CD4-positive, alpha-beta T cell treated with Interleukin-21 for 1 hour (primary cell): ENCODE results near the gene CTSK.
"Not testable (repeated sequence)": the region's sequence is repeated elsewhere in the genome, so short reads cannot be mapped to it uniquely, and the experiment has no call there.

Source experiments
- DNase-seq: peaks from one replicate; pipeline ENCODE4 v3.0.0-alpha.2; 2020

The CTSK gene

GRCh38 chr1:150808121-150808520 is at the start of gene CTSK:
Gene CTSK, minus strand, starts transcription at chr1:150808260. Its CDS starts 1,455 bp downstream, at chr1:150806805.
- DNase-seq = no peak

GRCh38 chr1:150852734-150853133 is 44.7 kb upstream of the CTSK start:
- DNase-seq = not testable (repeated sequence)

- DNase-seq = not testable (repeated sequence)
These were observed 42.8 kb upstream of the CTSK start for GRCh38 chr1:150850801-150851362.

- no peak for DNase-seq
These were observed 38.5 kb upstream of the CTSK start for GRCh38 chr1:150846473-150847146.

- DNase-seq = no peak
These were observed 35.4 kb upstream of the CTSK start for GRCh38 chr1:150843474-150843873.

- DNase-seq = no peak
These were observed 34.9 kb upstream of the CTSK start for GRCh38 chr1:150842964-150843363.

- DNase-seq = no peak
These were observed 34.3 kb upstream of the CTSK start for GRCh38 chr1:150842343-150842742.

GRCh38 chr1:150841626-150842025 is 33.6 kb upstream of the CTSK start:
- peak; percentile 39 for DNase-seq

GRCh38 chr1:150840850-150841249 is 32.8 kb upstream of the CTSK start:
- DNase-seq = not testable (repeated sequence)

GRCh38 chr1:150836129-150836773 is 28.2 kb upstream of the CTSK start:
- DNase-seq = no peak

- not testable (repeated sequence) for DNase-seq
These were observed 25.9 kb upstream of the CTSK start for GRCh38 chr1:150833961-150834360.

- no peak for DNase-seq
These were observed 24.5 kb upstream of the CTSK start for GRCh38 chr1:150832597-150832996.

GRCh38 chr1:150829751-150830150 is 21.7 kb upstream of the CTSK start:
- DNase-seq = no peak

GRCh38 chr1:150826299-150826698 is 18.2 kb upstream of the CTSK start:
- DNase-seq = no peak

GRCh38 chr1:150820730-150821512 is 12.9 kb upstream of the CTSK start:
- no peak for DNase-seq

- DNase-seq = no peak
These were observed 7.8 kb upstream of the CTSK start for GRCh38 chr1:150815871-150816270.

GRCh38 chr1:150813028-150813707 is 5.1 kb upstream of the CTSK start:
- DNase-seq = peak; percentile 15

GRCh38 chr1:150810958-150811659 is 3.0 kb upstream of the CTSK start:
- no peak for DNase-seq

GRCh38 chr1:150809651-150810050 is 1.6 kb upstream of the CTSK start:
- no peak for DNase-seq

GRCh38 chr1:150808846-150809245 is 786 bp upstream of the CTSK start:
- DNase-seq = no peak

- DNase-seq = no peak
These were observed 624 bp downstream of the CTSK start for GRCh38 chr1:150807249-150808023.
